Measurements from ENCODE around the gene TUBGCP2. TPM values are rescaled to one million over a fixed set of nuclear protein-coding genes. Genes with fewer than 3 reads are reported as not detected.

The TUBGCP2 gene
- total RNA-seq, 1 experiment from 2014 or later = 92.2 TPM

GRCh38 chr10:133281084-133281483 lies 27.6 kb downstream of the TUBGCP2 start:
- intact Hi-C loops (cut with micrococcal nuclease; ENCODE audit: unreplicated experiment) = no loop called here
- H3K27me3 ChIP-seq (replicated peaks; ENCODE audit: control insufficient read depth, insufficient read depth, low read length) = no peaks in the 10 kb centered on the region
- H3K4me3 Mint-ChIP-seq (ENCODE audit: unreplicated experiment) = no peak overlapping the region

GRCh38 chr10:133280391-133281059 lies 28.1 kb downstream of the TUBGCP2 start:
- H3K36me3 Mint-ChIP-seq (ENCODE audit: insufficient read depth, unreplicated experiment) = peaks cover 53% of the 10 kb centered on the region
- TF ChIP-seq CTCF (IDR thresholded peaks at IDR 0.05; ENCODE audit: insufficient read depth in 1 of 2, low read depth in 1 of 2, low read length in 1 of 2, severe bottlenecking in 1 of 2, unreplicated experiment in 1 of 2) = no peak
- Histone ChIP-seq H3K27me3 (replicated peaks; ENCODE audit: control insufficient read depth, insufficient read depth, low read length) (no peaks in the 10 kb centered on the region), H3K4me3 (ENCODE audit: low read depth, low read length) (no peak overlapping the region), H3K4me1 (peaks cover 42% of the 10 kb centered on the region), H3K9me3 (no peaks in the 10 kb centered on the region), H3K36me3 (ENCODE audit: control insufficient read depth, insufficient read depth, low read length) (peaks cover 13% of the 10 kb centered on the region)
- intact Hi-C loops (cut with micrococcal nuclease; ENCODE audit: unreplicated experiment) = no loop called here
- no peak for DNase-seq
- H3K27ac Mint-ChIP-seq (ENCODE audit: unreplicated experiment) = no peak overlapping the region
- CTCF ChIA-PET = interaction anchor here (0.7 kb wide), 1 partner anchor 27 kb away, joined by 3 read pairs; no protein-coding TSS in a partner anchor
- no peaks in the 10 kb centered on the region for H3K27me3 Mint-ChIP-seq (ENCODE audit: insufficient read depth, unreplicated experiment)
- peaks cover 11% of the 10 kb centered on the region for H3K4me1 Mint-ChIP-seq (ENCODE audit: low read depth, unreplicated experiment)
- no peak overlapping the region for H3K4me3 Mint-ChIP-seq (ENCODE audit: unreplicated experiment)
- POLR2A ChIA-PET = no interaction called here
- no TSS peak for BruUV-seq (replicated peaks)
- H3K9me3 Mint-ChIP-seq (ENCODE audit: unreplicated experiment) = no peaks in the 10 kb centered on the region

More at GRCh38 chr10:133281084-133281483, 27.6 kb downstream of the TUBGCP2 start:
- Histone ChIP-seq H3K36me3 (ENCODE audit: control insufficient read depth, insufficient read depth, low read length) (peaks cover 13% of the 10 kb centered on the region), H3K9me3 (no peaks in the 10 kb centered on the region), H3K4me3 (ENCODE audit: low read depth, low read length) (no peak overlapping the region), H3K4me1 (peaks cover 36% of the 10 kb centered on the region)
- Mint-ChIP-seq H3K4me1 (ENCODE audit: low read depth, unreplicated experiment) (peaks cover 11% of the 10 kb centered on the region), H3K27me3 (ENCODE audit: insufficient read depth, unreplicated experiment) (no peaks in the 10 kb centered on the region), H3K36me3 (ENCODE audit: insufficient read depth, unreplicated experiment) (peaks cover 59% of the 10 kb centered on the region), H3K27ac (ENCODE audit: unreplicated experiment) (no peak overlapping the region), H3K9me3 (ENCODE audit: unreplicated experiment) (no peaks in the 10 kb centered on the region)
- ChIA-PET POLR2A (no interaction called here), CTCF (no interaction called here)
- TF ChIP-seq CTCF (IDR thresholded peaks at IDR 0.05; ENCODE audit: insufficient read depth in 1 of 2, low read depth in 1 of 2, low read length in 1 of 2, severe bottlenecking in 1 of 2, unreplicated experiment in 1 of 2) = no peak
- no peak for DNase-seq
- BruUV-seq (replicated peaks) = no TSS peak

- Histone ChIP-seq H3K27me3 (replicated peaks; ENCODE audit: control insufficient read depth, insufficient read depth, low read length) (no peaks in the 10 kb centered on the region), H3K9me3 (no peaks in the 10 kb centered on the region), H3K36me3 (ENCODE audit: control insufficient read depth, insufficient read depth, low read length) (peaks cover 11% of the 10 kb centered on the region), H3K4me3 (ENCODE audit: low read depth, low read length) (no peak overlapping the region), H3K4me1 (peaks cover 51% of the 10 kb centered on the region)
- Mint-ChIP-seq H3K4me3 (ENCODE audit: unreplicated experiment) (no peak overlapping the region), H3K4me1 (ENCODE audit: low read depth, unreplicated experiment) (peaks cover 11% of the 10 kb centered on the region), H3K36me3 (ENCODE audit: insufficient read depth, unreplicated experiment) (peaks cover 44% of the 10 kb centered on the region), H3K9me3 (ENCODE audit: unreplicated experiment) (no peaks in the 10 kb centered on the region), H3K27me3 (ENCODE audit: insufficient read depth, unreplicated experiment) (no peaks in the 10 kb centered on the region), H3K27ac (ENCODE audit: unreplicated experiment) (no peak overlapping the region)
- no peak for TF ChIP-seq CTCF (IDR thresholded peaks at IDR 0.05; ENCODE audit: insufficient read depth in 1 of 2, low read depth in 1 of 2, low read length in 1 of 2, severe bottlenecking in 1 of 2, unreplicated experiment in 1 of 2)
- POLR2A ChIA-PET = no interaction called here
- DNase-seq = no peak
- intact Hi-C loops (cut with micrococcal nuclease; ENCODE audit: unreplicated experiment) = loop anchor here (2.0 kb wide), 1 partner anchor 23 kb away; no protein-coding TSS in a partner anchor
- CTCF ChIA-PET = interaction anchor here (0.5 to 1.5 kb wide), 3 partner anchors 28 to 490 kb away, joined by 3 to 4 read pairs (median 3); no protein-coding TSS in a partner anchor
- no TSS peak for BruUV-seq (replicated peaks)
Measured at GRCh38 chr10:133279326-133280226, 29.1 kb downstream of the TUBGCP2 start.
